Activated T-helper 1 cell treated with Interleukin-2 at 50 U/mL for 16 hours (primary cell): ENCODE data around the gene PCSK6.

ENCODE experiments used
- DNase-seq: peaks from one replicate; pipeline ENCODE4 v3.0.0-alpha.2; 2020; ENCODE audit warnings: low read depth

The PCSK6 gene

DNA sequence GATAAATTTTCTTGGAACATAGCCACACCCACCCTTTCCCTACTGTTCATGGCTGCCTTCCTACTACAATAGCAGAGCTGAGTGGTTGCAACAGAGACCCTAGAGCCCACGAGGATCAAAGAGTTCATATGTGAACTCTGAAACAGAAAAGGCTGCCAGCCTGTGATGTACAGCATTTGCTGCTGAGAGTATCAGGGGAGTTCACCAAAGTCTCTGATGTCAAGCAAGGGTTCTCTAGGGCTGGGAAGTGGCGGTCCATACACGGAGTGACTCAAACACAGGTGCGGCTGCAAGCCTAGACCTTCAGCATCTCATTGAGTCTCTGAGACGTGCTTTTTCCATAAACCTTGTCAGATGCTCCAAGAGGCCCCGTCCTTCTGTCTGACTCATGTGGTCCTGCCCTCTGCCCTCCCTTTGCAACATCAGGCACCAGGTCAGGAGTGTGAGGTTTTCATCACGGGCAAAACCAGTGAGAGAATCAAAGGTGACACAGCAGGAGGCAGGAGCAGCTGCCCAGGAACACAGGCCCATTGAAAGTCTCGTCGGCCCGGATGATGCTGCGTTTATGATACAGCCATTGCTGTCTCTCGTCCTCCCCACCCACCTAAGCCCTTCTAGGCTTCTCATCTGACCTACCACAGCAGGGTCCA is 42.9 kb downstream of the PCSK6 start:
- no peak for DNase-seq

DNA sequence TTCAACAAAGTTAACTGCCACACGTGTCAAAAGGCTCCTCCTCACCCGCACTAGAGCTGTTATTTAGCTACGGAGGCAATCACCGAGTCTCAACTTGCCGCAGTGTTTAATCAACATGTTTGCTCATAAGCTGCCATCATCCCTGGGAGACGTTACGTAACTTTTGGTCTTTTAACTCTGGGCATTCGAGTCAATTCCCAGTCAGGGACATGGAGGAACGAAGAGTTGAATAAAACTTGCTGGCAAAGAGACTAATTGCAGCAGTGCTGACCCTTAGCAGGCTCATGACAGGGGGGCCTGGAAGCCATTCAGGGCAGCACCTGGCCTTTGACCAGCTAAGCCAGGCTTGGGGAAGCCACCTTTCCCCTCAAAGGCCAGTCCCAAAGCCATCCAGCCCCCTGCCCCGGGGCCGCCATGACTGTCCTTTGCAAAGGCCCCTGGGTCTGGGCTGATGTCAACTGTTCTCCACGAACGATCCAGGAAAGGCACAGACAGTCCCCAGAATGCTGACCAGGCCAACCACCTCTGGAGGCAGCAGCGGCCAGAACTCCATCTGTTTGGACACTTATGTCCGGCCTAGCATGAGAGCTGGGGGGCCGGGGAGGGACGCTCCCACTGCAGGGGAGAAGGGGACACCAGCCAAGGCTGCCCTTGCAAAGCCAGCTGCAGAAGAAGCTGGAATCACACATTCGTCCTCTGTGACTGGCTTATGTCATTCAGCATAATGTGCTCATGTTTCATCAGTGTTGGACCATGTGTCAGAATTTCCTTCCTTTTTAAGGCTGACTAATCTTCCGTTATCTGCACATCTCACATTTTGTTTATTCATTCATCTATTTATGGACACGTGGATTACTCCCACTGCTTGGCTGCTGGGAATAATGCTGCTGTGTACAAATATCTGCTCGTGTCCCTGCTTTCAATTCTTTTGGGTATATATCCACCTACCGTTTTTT is 43.7 kb downstream of the PCSK6 start:
- DNase-seq, result no peak

DNA sequence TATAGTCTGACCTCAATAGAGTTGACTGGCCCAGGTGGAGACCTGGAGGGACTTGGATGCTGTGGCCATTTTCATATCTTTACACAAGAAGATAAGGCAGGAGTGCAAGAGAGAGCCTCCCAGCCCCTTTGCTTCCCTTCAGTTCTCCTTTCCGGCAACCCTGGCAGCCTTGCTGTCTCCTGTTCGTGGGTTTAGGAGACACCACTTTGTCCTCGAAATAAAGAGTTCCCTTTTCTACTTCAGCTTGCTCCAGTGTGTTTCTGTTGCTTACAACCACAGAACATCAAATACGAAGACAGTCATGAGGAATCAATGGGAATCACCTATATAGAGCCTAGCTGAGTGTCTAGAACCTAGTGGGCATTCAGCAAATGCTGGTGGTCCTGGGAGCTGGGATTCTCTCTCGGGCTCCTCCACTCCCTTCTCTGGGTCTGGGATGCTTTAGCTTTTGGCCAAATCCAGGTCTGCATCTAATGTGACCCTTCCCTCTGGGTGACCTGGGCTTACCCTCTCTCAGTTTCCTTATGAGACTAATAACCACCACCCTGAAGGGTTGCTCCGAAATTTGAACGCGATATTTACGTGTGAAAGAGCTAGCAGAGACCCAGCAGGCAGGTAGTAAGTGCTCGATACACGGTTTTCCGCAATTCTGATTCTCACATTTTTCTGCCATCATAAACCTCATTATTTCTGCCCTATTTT is 44.5 kb downstream of the PCSK6 start:
- DNase-seq, result no peak

- DNase-seq, result no peak
Observed at GRCh38 chr15:101444015-101444414, 45.5 kb downstream of the PCSK6 start.

DNA sequence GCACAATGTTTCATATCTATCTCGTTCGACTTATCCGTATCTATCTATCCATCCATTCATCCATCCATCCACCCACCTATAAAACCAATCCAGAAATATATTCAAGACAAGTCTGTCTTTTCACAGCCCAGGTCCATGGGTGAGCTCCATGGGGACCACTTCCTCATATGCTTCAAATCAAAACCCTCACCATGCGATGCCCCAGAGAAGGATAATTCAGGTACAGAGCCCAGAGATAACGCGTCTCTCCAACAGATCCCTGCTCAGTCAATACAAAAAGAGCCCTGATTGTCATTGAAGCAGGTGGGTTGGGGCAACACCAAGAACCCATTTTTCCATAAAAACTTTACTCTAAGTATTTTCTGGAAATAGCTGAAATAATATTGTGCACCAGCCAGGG is 47.2 kb downstream of the PCSK6 start:
- DNase-seq, result no peak

- no peak for DNase-seq
Observed at GRCh38 chr15:101441696-101442095, 47.8 kb downstream of the PCSK6 start.

- DNase-seq, result no peak
Observed at GRCh38 chr15:101440846-101441590, 48.5 kb downstream of the PCSK6 start.

GRCh38 chr15:101439920-101440319 is 49.6 kb downstream of the PCSK6 start:
- no peak for DNase-seq

DNA sequence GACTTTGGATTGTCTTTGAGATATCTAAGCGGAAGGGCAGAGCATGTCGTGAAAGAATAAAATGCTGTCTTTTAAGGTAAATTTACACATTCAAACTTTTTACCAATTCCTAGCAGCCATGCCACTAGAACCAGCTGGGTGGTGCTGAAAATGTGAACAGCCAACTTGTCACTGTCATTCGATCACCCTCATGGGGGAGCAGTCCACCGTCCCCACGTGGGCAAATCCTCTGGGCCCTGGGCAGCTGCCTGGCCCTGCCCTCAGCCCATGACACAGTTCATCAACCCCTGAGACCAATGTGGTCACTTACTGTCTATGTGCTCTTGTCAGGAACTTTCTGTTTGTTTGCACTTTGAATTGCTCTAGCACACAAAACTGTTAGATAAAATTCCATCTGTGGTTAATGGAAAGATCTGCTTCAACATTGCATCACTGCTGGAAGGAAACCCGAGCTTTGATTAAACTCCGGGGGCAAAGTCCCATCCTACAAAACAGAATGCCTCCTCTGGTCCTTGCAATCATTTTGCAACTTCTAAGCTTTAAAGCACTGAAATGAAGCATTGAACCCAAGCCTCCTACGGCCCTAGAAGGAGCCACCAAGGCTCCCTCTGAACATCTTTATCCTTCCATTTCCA is 50.1 kb downstream of the PCSK6 start:
- DNase-seq, result no peak

- DNase-seq, result no peak
Observed at GRCh38 chr15:101438482-101439284, 50.8 kb downstream of the PCSK6 start.

DNA sequence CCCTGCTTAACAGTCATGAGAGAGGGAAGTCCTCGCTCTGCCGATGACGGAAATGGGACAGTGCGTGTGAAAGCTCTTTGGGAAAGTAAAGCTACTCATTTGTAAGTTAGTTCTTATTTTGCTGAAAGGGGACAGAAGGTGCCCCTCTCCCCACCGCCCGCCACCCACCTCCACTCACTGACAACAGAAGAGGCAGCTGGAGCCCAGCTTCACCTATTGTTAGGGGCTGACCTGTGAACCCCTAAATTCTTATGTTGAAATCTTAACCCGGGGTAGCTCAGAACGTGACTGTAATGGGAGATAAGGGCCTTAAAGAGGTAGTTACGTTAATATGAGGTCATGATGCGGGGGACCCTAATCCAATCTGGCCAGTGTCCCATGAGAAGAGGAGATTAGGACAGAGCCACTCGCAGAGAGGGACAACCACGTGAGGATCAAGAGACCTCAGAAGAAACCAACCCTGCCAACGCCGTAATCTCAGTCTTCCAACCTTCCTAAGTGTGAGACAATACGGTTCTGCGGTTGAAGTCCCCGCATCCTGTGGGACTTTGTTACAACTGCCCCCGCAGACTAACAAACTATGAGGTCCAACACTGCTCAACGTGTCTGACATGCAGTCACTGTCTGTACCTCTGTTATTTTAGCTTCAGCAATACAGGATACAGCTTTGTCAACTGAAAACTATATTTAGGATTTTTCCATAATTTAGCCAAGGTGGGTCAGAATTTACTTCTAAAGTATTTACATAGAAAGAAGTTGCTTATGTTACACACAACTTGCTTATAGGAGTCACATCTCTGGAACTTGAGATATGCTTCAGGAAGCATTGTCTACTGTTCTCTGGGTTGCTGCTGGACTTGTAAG is 51.7 kb downstream of the PCSK6 start:
- no peak for DNase-seq

- no peak for DNase-seq
Observed at GRCh38 chr15:101437209-101437608, 52.3 kb downstream of the PCSK6 start.

DNA sequence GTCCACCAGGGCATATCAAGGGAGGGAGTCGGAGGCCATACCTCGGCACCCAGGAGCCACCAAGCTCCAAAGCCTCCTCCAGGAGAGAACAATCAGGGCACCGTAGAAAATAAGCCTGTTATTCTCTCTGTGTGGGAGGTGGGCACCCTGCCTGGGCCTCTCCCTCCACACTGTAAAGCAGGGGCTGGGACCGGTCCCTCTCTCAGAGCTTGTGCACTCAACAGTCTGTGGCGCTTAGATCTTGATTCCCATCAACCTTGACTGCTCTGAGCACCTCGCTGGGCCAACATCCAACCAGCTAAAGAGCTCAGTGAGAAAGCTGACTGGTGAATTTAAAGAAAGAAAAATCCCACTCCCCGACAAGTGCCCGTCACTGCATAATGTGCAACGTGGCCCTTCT is 53.0 kb downstream of the PCSK6 start:
- DNase-seq, result no peak

- DNase-seq, result no peak
Observed at GRCh38 chr15:101435761-101436160, 53.7 kb downstream of the PCSK6 start.

GRCh38 chr15:101434032-101434920 is 55.2 kb downstream of the PCSK6 start:
- DNase-seq, result no peak

DNA sequence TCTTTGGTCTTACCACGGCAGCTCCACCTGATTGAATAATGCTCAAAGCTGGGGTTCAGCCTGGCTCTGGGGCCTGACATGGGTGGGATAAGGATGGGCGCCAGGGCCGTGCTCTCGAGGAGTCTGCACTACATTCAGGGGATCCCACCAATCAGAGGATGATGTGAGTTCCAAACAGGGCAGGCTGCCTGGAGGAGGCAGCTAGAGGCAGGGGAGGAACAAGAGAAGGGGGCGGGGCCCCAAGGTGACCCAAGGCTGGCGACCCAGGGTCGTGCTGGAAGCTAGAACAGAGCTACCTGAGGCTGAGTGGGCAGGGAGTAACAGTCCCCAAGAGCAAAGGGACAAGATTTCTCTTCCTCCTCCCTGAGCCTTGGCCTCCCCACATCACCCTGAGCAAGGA is 56.1 kb downstream of the PCSK6 start:
- no peak for DNase-seq

DNA sequence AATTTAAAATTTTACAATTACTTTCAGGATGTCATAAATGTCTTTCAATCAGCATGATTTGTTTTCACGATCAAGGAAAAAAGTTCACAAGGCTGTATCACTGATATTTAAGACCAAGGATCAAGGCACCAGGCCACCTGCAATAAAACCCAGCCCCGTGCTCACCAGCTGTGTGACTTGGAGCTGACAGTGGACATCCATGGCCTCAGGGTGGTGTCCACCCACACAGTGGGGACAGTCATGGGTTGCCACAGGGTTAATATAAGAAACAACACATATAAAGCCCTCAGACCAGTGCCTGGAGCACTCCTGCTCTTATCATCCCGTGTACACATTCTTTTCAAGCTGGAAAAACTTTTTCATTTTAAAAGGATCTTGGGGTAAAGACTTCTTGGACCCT is 56.5 kb downstream of the PCSK6 start:
- DNase-seq, result no peak

DNA sequence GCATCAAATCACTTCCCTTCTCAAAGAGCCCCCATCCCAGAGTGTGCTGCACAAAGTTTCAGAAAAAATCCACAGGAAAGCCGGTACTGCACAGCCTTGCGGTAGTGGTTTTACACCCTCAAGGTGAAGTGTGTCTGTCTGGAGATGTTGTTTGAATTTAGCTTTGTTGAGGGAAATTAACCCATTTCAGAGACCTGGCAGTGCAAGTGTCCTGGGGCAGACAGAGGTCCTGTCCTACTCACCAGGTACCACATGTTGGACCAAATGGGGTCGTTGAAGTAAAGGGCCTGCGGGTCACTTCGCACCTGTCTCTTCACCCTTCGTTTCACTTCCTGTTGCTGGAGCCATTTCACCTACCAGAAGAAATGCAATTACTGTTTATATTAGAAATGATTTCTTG is 57.8 kb downstream of the PCSK6 start:
- DNase-seq, result no peak

- DNase-seq, result no peak
Observed at GRCh38 chr15:101431301-101431700, 58.2 kb downstream of the PCSK6 start.
